ENCODE measurements around the gene ZNF385C.

DNA sequence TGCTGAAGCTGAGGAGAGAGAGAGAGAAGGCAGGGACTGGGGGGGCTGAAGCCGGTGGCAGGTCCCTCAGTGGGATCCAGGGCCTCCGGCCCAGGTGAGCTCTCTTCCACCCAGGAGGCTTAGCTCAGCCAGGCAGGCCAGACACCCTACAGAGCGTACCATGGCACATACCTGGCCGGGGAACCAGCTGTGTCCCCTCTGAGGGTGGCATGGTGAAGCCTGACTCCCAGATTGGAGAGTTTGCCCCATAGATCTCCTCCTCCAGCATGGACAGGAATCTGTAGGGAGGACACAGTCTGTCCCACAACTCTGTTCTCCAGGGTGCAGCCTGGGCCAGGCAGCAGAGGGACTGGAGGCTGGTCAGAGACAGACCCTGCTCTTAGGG lies 19.8 kb upstream of the ZNF385C start:
- TF ChIP-seq, protein P1, sequence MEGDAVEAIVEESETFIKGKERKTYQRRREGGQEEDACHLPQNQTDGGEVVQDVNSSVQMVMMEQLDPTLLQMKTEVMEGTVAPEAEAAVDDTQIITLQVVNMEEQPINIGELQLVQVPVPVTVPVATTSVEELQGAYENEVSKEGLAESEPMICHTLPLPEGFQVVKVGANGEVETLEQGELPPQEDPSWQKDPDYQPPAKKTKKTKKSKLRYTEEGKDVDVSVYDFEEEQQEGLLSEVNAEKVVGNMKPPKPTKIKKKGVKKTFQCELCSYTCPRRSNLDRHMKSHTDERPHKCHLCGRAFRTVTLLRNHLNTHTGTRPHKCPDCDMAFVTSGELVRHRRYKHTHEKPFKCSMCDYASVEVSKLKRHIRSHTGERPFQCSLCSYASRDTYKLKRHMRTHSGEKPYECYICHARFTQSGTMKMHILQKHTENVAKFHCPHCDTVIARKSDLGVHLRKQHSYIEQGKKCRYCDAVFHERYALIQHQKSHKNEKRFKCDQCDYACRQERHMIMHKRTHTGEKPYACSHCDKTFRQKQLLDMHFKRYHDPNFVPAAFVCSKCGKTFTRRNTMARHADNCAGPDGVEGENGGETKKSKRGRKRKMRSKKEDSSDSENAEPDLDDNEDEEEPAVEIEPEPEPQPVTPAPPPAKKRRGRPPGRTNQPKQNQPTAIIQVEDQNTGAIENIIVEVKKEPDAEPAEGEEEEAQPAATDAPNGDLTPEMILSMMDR (IDR thresholded peaks at IDR 0.05) = no peak
- TF ChIP-seq POLR2A (IDR thresholded peaks at IDR 0.05) = no peak
